PFSK-1 (cell line): ENCODE data around the gene HLCS.

Experiments
- POLR2AphosphoS5 ChIP-seq: IDR thresholded peaks from 2 replicates; pipeline ENCODE4 v1.6.1; 2012; ENCODE audit warnings: low read depth, mild to moderate bottlenecking, control low read depth, low read length, moderate library complexity
- TAF1 ChIP-seq: IDR thresholded peaks from 2 replicates; pipeline ENCODE4 v1.6.1; 2012; ENCODE audit warnings: low read length, control low read depth, borderline replicate concordance; ENCODE audit not compliant: insufficient read depth

DNA sequence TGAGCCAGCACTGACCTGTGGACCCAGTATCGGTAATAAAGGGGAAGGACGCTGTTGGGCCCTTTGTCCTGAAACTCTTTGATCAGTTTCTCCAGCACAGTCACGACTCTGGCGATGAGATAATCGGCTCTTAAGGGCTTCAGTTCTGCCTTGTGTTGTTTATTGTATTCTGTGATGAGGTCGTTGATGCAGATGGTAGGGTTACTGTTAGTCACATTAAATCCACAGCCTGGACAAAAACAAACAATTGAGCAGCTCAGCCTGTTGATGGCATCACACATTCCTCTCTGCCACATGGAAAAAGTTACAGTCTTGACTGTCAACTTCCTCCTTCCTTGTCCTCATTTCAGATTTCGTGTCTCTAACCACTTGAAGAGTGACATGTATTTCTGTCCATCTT is 209.9 kb downstream of the HLCS start:
- TF ChIP-seq TAF1 = no peak
- TF ChIP-seq POLR2AphosphoS5 = no peak
